Loucy (cell line): Measurements from ENCODE around the gene GGN.
"Not testable (repeated sequence)": the region's sequence is repeated elsewhere in the genome, so short reads cannot be mapped to it uniquely, and the experiment has no call there.

Experiments used
- H2AFZ ChIP-seq: fragments of 200-600 bp; sonication (generic); 2 replicates; pipeline ENCODE4 v1.6.0; 2016; ENCODE audit warnings: antibody characterized with exemption, mild to moderate bottlenecking, low read length, moderate library complexity
- H3F3A ChIP-seq: fragments of 200-600 bp; 2 replicates; pipeline ENCODE4 v1.6.0; 2016; ENCODE audit warnings: antibody characterized with exemption, low read depth, mild to moderate bottlenecking
- H3K27me3 ChIP-seq: fragments of 200-600 bp; sonication (generic); 2 replicates; pipeline ENCODE4 v1.6.1; 2014; ENCODE audit warnings: low read length, mild to moderate bottlenecking; ENCODE audit not compliant: insufficient read depth, poor library complexity, severe bottlenecking
- H3K36me3 ChIP-seq: fragments of 200-600 bp; sonication (generic); 2 replicates; pipeline ENCODE4 v1.6.1; 2016; ENCODE audit warnings: low read length; ENCODE audit not compliant: insufficient read depth
- H3K4me1 ChIP-seq: fragments of 200-600 bp; sonication (generic); 2 replicates; pipeline ENCODE4 v1.5.1; 2014; ENCODE audit warnings: low read length, mild to moderate bottlenecking; ENCODE audit not compliant: insufficient read depth, poor library complexity, severe bottlenecking
- H3K4me2 ChIP-seq: fragments of 200-600 bp; sonication (generic); 2 replicates; pipeline ENCODE4 v1.6.0; 2014; ENCODE audit warnings: antibody characterized with exemption, low read length, low read depth, mild to moderate bottlenecking; ENCODE audit not compliant: poor library complexity, severe bottlenecking
- H3K4me3 ChIP-seq: fragments of 200-600 bp; sonication (generic); 2 replicates; pipeline ENCODE4 v1.5.1; 2014; ENCODE audit warnings: low read length, mild to moderate bottlenecking, mixed read lengths; ENCODE audit not compliant: poor library complexity, severe bottlenecking
- H3K79me2 ChIP-seq: fragments of 200-600 bp; sonication (generic); 2 replicates; pipeline ENCODE4 v1.6.1; 2014; ENCODE audit warnings: low read length; ENCODE audit not compliant: insufficient read depth
- H3K9ac ChIP-seq: fragments of 200-600 bp; sonication (generic); 2 replicates; pipeline ENCODE4 v1.6.0; 2014; ENCODE audit warnings: mild to moderate bottlenecking, low read depth, low read length, moderate library complexity; ENCODE audit not compliant: poor library complexity, severe bottlenecking
- H3K9me2 ChIP-seq: fragments of 200-600 bp; sonication (generic); replicated peaks from 2 replicates; pipeline ENCODE4 v1.6.1; 2016; ENCODE audit warnings: low read depth, low read length, mixed read lengths
- H3K9me3 ChIP-seq: fragments of 200-600 bp; sonication (generic); 2 replicates; pipeline ENCODE4 v1.6.1; 2014; ENCODE audit warnings: mild to moderate bottlenecking, antibody characterized with exemption, low read length, low read depth; ENCODE audit not compliant: insufficient read depth
- H4K20me1 ChIP-seq: fragments of 200-600 bp; sonication (generic); 2 replicates; pipeline ENCODE4 v1.6.0; 2014; ENCODE audit warnings: antibody characterized with exemption, low read length, mild to moderate bottlenecking; ENCODE audit not compliant: insufficient read depth, poor library complexity, severe bottlenecking
- CTCF ChIP-seq: fragments of 200-600 bp; sonication (generic); conservative IDR thresholded peaks from 2 replicates; pipeline ENCODE4 v1.5.1; 2014; ENCODE audit warnings: mild to moderate bottlenecking, antibody characterized with exemption, low read length
- EZH2phosphoT487 ChIP-seq: fragments of 200-600 bp; IDR thresholded peaks from 2 replicates; pipeline ENCODE4 v1.6.1; 2018; ENCODE audit warnings: antibody characterized with exemption, mild to moderate bottlenecking, moderate library complexity, borderline replicate concordance

The GGN gene

GRCh38 chr19:38412491-38412890 lies 24.7 kb upstream of the GGN start:
- Histone ChIP-seq H3K4me3 (no peak overlapping the region), H3F3A (no peaks in the 10 kb centered on the region)

GRCh38 chr19:38411898-38412297 lies 24.1 kb upstream of the GGN start:
- not testable (repeated sequence) for H2AFZ ChIP-seq, H3K9me3 ChIP-seq

More at GRCh38 chr19:38412491-38412890, 24.7 kb upstream of the GGN start:
- Histone ChIP-seq H3K36me3 (no peaks in the 10 kb centered on the region), H3K4me2 (no peak overlapping the region), H3K9ac (no peak overlapping the region), H3K9me2 (no peaks in the 10 kb centered on the region), H2AFZ (no peak overlapping the region), H3K79me2 (no peaks in the 10 kb centered on the region), H3K4me1 (no peaks in the 10 kb centered on the region), H3K27me3 (no peaks in the 10 kb centered on the region), H3K9me3 (no peaks in the 10 kb centered on the region), H4K20me1 (no peaks in the 10 kb centered on the region)
- TF ChIP-seq EZH2phosphoT487 = no peak
- no peak for TF ChIP-seq CTCF

GRCh38 chr19:38411041-38411712 lies 23.3 kb upstream of the GGN start:
- TF ChIP-seq EZH2phosphoT487 (no peak), CTCF (no peak)
- Histone ChIP-seq H3K9ac (no peak overlapping the region), H3K9me2 (no peaks in the 10 kb centered on the region)

More at GRCh38 chr19:38411898-38412297, 24.1 kb upstream of the GGN start:
- not testable (repeated sequence) for H4K20me1 ChIP-seq, H3K36me3 ChIP-seq, H3K9me2 ChIP-seq, H3K4me2 ChIP-seq, H3K4me1 ChIP-seq, H3K4me3 ChIP-seq, H3K9ac ChIP-seq, H3F3A ChIP-seq, H3K27me3 ChIP-seq, H3K79me2 ChIP-seq

GRCh38 chr19:38410407-38410806 lies 22.6 kb upstream of the GGN start:
- not testable (repeated sequence) for H3K27me3 ChIP-seq, H4K20me1 ChIP-seq, H3K36me3 ChIP-seq

More at GRCh38 chr19:38411041-38411712, 23.3 kb upstream of the GGN start:
- Histone ChIP-seq H2AFZ (no peak overlapping the region), H3K36me3 (no peaks in the 10 kb centered on the region), H3K4me3 (no peak overlapping the region), H3K79me2 (no peaks in the 10 kb centered on the region), H3F3A (no peaks in the 10 kb centered on the region), H3K4me2 (no peak overlapping the region), H3K9me3 (no peaks in the 10 kb centered on the region), H4K20me1 (no peaks in the 10 kb centered on the region), H3K27me3 (no peaks in the 10 kb centered on the region), H3K4me1 (no peaks in the 10 kb centered on the region)

More at GRCh38 chr19:38410407-38410806, 22.6 kb upstream of the GGN start:
- not testable (repeated sequence) for H3K9ac ChIP-seq, H3F3A ChIP-seq, H3K79me2 ChIP-seq, H2AFZ ChIP-seq, H3K4me1 ChIP-seq, H3K9me3 ChIP-seq, H3K4me2 ChIP-seq, H3K4me3 ChIP-seq, H3K9me2 ChIP-seq
